GM19397 (cell line): ENCODE results near the gene SSBP4.
"Not testable (repeated sequence)": the region's sequence is repeated elsewhere in the genome, so short reads cannot be mapped to it uniquely, and the experiment has no call there.

ENCODE experiments used
- ATAC-seq: cut with Tn5 transposase; IDR thresholded peaks from one replicate; pipeline ENCODE4 v1.9.1; 2021; ENCODE audit warnings: mild to moderate bottlenecking, moderate library complexity; ENCODE audit not compliant: unreplicated experiment

The SSBP4 gene

DNA sequence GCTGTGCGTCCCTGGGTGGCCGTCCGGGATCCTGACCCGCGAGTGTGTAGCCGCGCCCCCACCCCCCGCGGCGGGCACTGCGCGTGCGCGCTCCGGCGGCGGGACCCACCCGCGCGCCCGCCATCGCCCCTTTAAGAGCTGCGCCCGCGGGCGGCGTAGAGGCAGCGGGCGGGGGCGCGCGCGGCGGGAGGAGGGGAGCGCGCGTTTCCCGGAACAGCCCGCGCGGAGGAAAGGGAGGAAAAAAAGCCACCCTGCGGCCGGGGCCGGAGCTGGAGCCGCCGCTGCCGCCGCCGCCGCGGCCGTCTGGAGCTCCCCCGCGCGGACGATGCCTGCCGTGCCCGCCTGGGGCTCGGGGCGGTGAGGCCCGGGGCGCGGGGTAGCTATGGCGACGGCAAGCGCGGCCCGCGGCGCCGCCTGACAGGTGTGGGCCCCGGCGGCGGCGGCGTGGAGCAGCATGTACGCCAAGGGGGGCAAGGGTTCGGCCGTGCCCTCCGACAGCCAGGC lies at the start of gene SSBP4:
Gene SSBP4 (plus strand): TSS at position 204 of the 504 bp plus-strand sequence. CDS start 251 bp downstream, at position 455.
- ATAC-seq, result peak; percentile 39

DNA sequence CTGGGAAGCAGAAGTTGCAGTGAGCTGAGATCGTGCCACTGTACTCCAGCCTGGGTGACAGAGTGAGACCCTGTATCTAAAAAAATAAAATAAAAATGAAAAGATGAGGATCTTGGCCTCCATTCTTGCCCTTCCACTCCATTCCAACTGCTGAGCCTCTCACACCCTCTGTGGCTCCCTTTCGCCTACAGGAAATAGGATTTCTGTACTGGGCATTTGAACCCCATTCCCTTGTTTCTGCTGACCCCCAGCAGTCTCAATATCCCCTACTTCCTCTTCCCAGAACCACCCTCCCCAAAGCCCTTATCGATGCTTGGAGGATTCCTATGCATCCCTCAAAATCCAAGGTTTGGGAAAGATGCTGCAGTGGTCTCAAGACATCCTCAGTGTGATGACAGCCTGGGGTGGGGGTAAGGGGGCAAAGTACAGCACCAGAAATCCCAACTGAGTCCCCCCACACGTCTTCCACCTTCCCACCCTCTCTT lies 45.7 kb upstream of the SSBP4 start:
- no peak for ATAC-seq

DNA sequence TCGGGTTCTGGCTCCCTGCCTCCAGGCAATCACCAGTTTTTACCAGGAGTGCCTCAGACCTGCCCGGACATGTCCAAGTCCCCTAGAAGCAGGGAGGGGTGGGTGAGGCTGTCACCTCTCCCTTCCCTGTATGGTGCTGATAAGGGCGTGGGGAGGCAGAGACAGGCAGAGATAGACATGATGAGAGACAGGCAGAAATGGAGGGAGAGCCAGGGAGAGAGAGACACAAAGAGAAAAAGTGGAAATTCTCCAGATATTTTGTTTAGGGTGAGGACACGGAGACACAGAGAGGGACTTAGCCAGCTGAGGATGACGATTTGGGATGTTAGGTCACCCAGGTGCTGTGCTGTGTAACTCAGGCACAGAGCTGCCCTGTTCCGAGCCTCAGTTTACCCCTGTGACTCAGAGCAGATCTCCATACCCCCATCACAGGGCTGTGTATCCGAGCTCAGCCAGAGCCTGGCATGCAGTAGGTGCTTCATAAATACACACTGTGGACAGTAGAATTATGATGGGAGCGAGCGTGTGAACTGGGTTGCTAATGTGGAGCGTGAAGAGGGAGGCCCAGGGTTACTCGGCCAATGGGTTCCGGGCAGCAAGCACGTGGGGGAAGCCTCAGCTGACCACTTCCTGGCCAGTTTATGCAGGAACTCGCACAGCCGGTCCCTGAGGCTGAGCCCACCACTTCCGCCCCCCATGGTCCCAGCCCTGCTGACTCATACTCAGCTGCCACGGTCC lies 45.1 kb upstream of the SSBP4 start:
- ATAC-seq, result peak; percentile 91

DNA sequence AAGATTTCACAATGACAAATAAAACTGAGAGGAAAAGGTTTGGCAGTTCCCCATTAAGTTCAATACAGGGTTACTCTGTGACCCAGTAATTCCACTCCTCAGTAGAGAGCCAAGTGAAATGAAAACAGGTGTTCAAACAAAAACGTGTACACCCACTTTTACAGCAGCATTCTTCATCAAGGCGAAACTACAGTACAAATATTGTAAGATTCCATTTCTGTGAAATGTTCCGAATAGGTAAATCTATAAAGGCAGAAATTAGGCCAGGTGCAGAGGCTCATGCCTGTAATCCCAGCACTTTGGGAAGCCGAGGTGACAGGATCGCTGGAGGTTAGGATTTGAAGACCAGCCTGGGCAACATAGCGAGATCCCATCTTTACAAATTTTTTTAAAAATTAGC lies 42.2 kb upstream of the SSBP4 start:
- ATAC-seq, result no peak

DNA sequence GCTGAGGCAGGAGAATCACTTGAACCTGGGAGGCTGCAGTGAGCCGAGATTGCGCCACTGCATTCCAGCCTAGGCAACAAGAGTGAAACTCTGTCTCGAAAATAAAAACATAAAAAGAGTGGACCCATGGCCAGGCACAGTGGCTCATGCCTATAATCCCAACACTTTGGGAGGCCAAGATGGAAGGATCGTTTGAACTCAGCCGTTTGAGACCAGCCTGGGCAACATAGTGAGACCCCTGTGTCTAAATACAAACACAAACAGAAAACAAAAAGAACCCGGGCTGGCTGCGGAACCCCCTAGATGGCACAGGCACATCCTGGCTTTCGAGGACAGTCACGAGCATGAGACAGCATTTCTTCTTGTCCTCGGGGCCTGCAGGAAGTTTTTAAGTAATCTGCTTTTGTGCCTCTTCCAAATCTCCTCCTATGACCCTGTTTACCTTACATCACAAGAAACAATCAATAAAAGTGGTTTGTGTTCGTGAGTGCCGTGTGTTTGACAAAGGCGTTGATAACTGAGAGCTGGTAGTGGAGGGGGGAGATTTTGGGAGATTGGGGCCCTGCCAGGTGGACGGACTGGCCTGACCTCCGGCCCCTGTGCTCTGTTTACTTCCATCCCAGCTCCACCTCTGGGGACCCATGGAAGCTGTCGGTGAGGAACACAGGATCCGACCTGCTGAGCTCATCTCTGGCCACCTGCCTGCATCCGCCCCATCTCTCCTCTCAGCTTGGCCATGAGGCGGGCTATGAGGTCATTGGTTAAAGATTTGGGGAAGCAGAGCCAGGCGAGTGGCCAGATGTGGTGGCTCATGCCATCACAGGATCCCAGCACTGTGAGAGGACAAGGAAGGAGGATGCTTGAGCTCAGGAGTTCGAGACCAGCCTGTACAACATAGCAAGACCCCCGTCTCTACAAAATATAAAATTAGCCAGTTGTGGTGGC lies 39.1 kb upstream of the SSBP4 start:
- ATAC-seq, result no peak

DNA sequence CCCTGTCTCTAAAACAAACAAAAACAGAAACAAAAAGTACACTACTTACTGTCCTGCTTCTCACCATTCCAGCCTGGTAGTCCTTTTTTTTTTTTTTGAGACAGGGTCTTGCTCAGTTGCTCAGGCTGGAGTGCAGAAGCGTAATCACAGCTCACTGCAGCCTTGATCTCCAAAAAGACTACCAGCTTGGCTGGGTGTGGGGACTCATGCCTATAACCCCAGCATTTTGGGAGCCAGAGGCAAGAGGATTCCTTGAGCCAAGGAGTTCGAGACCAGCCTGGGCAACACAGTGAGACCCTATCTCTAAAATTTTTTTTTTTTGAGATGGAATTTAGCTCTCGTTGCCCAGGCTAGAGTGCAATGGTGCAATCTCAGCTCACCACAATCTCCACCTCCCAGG lies 38.4 kb upstream of the SSBP4 start:
- no peak for ATAC-seq

DNA sequence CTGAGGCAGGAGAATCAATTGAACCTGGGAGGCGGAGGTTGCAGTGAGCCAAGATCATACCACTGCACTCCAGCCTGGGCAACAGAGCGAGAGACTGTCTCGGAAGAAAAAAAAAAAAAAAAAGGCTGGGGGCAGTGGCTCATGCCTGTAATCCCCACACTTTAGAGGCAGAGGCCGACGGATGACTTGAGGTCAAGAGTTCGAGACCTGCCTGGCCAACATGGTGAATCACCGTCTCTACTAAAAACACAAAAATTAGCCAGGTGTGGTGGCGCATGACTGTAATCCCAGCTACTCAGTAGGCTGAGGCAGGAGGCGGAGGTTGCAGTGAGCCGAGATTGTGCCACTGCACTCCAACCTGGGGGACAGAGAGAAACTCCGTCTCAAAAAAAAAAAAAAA lies 35.6 kb upstream of the SSBP4 start:
- ATAC-seq, result not testable (repeated sequence)

DNA sequence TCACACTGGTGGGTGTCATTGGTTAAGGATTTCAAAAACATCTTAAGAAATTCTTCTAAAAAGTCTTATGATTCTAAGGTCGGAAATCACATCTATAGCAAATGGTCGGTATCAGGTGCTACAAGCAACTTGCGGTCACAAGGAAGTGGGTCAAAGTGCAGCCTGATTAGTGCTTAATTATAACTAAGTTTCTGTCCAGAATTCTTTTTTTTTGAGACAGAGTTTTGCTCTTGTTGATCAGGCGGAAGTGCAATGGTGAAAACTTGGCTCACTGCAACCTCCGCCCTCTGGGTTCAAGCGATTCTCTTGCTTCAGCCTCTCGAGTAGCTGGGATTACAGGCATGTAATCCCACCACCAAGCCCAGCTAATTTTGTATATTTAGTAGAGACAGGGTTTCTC lies 34.4 kb upstream of the SSBP4 start:
- no peak for ATAC-seq

DNA sequence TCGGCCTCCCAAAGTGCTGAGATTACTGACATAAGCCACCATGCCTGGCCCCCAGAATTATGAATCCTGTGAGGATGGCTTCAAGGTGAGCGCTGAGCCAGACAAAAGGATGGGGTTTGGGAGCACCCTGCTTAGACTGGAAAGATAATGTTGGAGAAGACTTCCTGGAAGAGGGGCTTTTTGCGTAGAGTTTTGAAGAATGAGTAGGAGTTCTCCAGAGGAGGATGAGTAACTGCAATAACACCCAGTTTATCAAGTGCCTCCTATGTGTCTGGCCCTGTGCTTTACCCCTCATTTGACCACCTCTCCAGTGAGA lies 33.9 kb upstream of the SSBP4 start:
- ATAC-seq, result no peak

DNA sequence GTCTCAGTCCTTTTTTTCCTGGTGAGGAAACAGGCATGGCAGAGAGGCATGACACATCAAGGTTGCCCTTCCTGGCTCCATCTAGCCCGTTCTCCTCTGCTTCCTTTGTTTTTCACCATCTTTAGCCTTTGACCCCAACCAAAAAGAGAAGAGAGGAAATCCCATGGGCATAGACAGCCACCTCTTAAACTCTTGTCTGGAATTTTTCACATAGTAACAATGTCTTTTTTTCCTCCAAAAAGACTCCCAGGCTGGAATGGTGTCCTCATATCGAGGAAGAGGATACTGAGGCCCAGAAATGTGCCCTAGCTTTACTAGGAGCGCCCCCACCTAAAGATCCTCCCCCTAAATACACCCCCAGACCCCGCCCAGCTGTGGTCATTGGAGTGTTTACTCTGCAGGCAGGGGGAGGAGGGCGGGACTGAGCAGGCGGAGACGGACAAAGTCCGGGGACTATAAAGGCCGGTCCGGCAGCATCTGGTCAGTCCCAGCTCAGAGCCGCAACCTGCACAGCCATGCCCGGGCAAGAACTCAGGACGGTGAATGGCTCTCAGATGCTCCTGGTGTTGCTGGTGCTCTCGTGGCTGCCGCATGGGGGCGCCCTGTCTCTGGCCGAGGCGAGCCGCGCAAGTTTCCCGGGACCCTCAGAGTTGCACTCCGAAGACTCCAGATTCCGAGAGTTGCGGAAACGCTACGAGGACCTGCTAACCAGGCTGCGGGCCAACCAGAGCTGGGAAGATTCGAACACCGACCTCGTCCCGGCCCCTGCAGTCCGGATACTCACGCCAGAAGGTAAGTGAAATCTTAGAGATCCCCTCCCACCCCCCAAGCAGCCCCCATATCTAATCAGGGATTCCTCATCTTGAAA lies 33.3 kb upstream of the SSBP4 start, which contains the start of gene GDF15:
Gene GDF15 (plus strand): TSS at position 484 of the 868 bp plus-strand sequence. CDS start 32 bp downstream, at position 516.
- no peak for ATAC-seq

DNA sequence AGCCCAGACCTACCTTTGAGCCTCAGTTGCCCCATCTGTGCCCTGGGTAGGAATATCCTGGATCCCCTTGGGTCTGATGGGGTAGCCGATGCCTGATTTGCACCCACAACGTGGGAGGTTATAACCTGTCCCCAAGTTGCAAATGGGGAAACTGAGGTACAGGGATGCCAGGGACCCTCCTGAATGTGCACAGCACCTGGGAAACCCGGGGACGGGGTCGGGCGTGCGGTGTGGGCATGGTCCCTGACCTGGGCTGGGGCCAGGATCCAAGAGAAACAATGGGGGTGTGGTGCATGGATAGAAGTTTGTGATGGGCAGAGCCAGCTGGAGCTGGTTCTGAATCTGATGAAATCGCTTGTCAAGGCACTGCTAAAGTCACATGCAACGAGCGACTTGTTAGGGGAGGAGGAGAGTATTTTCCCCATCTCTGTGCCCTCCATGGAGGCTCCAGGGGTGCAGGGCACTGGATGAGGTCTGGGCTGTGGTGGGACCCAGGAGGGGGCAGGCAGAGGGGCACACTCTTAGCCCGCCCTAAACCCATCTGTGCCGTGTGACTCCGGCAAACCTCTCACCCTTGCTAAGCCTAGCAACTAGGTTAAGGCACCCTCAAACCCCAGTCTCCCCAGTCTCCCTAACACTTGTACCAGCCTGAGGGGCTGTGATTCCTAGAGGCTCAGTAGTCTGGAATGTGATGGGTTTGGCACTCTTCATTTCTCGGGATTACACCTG lies 32.5 kb upstream of the SSBP4 start:
- ATAC-seq, result no peak

DNA sequence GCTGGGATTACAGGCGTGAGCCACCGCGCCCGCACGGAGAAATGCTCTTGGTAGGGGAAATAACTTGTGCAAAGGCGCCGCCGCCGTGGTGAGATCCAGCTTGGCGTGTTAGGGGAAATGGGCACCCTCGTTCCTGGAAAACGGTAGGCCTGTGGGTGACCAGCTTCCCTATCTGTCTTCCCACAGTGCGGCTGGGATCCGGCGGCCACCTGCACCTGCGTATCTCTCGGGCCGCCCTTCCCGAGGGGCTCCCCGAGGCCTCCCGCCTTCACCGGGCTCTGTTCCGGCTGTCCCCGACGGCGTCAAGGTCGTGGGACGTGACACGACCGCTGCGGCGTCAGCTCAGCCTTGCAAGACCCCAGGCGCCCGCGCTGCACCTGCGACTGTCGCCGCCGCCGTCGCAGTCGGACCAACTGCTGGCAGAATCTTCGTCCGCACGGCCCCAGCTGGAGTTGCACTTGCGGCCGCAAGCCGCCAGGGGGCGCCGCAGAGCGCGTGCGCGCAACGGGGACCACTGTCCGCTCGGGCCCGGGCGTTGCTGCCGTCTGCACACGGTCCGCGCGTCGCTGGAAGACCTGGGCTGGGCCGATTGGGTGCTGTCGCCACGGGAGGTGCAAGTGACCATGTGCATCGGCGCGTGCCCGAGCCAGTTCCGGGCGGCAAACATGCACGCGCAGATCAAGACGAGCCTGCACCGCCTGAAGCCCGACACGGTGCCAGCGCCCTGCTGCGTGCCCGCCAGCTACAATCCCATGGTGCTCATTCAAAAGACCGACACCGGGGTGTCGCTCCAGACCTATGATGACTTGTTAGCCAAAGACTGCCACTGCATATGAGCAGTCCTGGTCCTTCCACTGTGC lies 30.9 kb upstream of the SSBP4 start:
- ATAC-seq, result peak; percentile 81

DNA sequence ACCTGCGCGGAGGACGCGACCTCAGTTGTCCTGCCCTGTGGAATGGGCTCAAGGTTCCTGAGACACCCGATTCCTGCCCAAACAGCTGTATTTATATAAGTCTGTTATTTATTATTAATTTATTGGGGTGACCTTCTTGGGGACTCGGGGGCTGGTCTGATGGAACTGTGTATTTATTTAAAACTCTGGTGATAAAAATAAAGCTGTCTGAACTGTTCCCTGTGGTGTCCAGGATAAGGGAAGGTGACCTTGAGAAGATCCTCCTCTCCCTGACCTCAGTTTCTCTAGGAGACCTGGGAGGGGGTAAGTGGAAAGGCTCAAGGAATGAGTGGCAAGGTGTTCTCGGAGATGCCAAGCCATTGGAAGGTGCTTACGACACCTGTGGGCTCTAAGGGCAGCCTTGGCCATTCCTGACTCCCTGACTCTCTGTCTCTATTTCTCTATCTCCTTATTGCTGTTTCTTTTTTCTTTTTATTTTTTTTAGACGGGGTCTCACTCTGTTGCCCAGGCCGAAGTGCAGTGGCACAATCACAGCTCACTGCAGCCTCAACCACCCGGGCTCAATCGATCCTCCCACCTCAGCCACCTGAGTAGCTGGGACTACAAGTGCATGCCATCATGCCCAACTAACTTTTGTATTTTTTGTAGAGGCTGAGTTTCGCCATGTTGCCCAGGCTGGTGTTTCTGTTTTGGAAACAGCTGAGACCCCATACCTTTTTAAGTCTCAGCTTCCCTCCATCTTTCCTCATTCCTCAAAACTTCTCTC lies 30.1 kb upstream of the SSBP4 start:
- no peak for ATAC-seq

DNA sequence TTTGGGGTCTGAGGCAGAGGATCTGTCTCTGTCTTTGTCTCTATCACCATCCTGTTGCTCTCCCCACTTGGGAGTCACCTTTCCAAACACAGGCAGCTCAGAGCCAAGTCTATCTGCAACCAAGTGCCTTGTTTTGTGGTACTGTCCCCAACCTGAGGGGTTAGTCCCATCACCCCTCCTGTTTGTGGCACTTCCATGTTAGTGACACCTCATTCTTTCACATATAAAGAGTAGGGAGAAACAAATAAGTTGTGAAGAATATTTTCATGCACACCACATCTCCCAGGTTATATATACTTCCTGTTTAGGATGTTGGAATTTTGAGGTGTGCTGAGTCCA lies 29.5 kb upstream of the SSBP4 start:
- no peak for ATAC-seq

DNA sequence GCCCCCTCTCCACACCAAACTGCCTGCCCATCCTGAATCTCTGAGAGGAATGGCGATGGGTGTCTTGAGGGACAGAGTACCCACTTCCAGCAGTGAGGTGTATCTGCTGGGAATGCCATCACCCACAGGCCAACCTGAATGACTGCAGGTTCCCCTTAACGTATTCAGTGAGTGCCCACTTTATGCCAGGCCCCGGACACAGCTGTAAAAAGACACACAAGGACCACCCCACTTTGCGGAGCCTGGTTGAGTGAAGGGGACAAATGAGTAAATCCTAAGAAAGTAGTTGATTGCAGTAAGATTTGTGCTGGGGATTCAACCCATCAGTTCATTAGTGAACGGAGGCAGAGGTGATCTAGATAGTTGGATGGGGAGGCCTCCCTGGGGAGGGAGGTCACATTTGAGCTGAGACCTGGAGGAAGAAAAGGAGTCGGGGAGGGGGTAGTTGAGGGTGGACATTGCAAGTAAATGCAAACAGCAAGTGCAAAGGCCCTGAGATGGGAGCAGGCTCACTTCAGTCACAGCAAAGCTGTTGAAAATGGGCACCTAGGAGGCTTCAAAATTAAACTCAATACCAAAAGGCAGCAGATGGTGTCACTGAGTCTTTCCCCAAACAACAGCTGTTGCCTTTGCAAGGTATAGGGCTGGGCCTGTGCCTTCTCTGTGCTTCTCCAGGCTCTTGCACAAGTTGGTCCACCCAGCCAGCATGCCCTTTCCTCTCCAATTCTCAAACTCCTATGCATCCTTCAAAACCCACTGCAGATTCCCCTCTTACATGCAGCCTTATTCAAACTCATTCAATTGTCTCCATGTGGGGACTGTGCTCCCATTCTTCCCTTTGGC lies 28.9 kb upstream of the SSBP4 start:
- ATAC-seq, result no peak

DNA sequence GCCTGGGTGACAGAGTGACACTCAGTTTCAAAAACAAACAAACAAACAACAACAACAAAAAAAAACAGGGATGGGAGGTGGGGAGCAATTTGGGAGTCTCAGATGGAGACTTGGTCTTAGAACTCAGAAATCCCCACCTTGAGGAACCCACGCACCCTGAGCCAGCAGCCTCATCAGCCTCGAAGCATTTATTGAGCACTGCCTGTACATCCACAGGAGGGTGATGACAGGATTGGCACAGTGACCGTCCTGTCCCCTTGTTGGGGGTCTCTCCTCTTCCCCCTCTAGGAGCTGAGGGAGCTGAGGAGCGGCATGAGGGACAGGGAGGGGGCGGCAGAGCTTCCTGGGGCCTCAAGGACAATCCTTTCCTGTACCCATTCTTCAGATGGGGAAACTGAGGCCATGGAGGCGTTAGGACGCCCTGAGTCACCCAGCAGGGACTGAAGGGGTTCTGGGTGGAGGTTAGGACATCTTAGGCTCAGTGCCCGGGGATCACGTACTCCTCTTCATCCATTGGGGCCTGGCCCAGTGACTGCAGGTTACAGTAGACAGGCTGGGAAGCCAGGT lies 27.6 kb upstream of the SSBP4 start:
- ATAC-seq, result no peak

DNA sequence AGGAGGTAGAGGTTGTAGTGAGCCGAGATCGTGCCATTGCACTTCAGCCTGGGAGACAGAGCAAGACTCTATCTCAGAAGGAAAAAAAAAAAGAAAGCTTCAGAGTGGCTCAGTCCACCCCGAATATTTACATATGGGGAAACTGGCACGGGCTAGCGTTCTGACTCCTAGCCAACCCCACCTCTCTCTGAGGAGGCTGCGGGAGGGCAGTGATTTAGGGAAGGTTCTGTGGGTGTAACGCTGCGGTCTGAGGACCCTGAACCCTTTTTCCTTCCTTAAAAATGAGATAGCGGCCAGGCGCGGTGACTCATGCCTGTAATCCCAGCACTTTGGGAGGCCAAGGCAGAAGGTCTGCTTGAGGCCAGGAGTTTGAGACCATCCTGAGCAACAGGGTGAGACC lies 26.8 kb upstream of the SSBP4 start:
- no peak for ATAC-seq
